Body of pancreas (tissue), 4 donors: ENCODE measurements around the gene TOMM5. TPM values are rescaled to one million over a fixed set of nuclear protein-coding genes. Genes with fewer than 3 reads are reported as not detected.

Experiments used
- ATAC-seq: fragments of 150-250 bp; one replicate; pipeline ENCODE4 v1.9.1; 2016
- DNase-seq, 4 donors: peaks; one replicate each; pipeline ENCODE4 v3.0.0-alpha.2; 2019
- H3K27ac ChIP-seq, 4 donors: fragments of 200-600 bp; sonication (generic); 1 replicate in 3 of 4; 2 replicates in 1 of 4; pipeline versions ENCODE4 v1.5.1 to v1.6.1; 2016 to 2019; ENCODE audit warnings: mild to moderate bottlenecking in 1 of 4, mixed read lengths in 1 of 4, moderate library complexity in 1 of 4
- H3K27me3 ChIP-seq, 2 donors: fragments of 200-600 bp; sonication (generic); one replicate each; pipeline ENCODE4 v1.6.0; 2016; ENCODE audit warnings: mild to moderate bottlenecking in 1 of 2
- H3K36me3 ChIP-seq, 2 donors: fragments of 200-600 bp; sonication (generic); replicated peaks in 1 of 2; 2 replicates each; pipeline ENCODE4 v1.5.1; 2016; ENCODE audit warnings: low read depth in 2 of 2; ENCODE audit not compliant: insufficient read depth in 1 of 2
- H3K4me1 ChIP-seq: fragments of 200-600 bp; sonication (generic); one replicate; pipeline ENCODE4 v1.6.0; 2016
- H3K4me3 ChIP-seq, 2 donors: fragments of 200-600 bp; sonication (generic); 1 replicate in 1 of 2; 2 replicates in 1 of 2; pipeline ENCODE4 v1.5.1; 2016 to 2019
- H3K9me3 ChIP-seq, 3 donors: fragments of 200-600 bp; sonication (generic); 1 replicate in 2 of 3; 2 replicates in 1 of 3; pipeline ENCODE4 v1.5.1; 2016
- CTCF ChIP-seq, 7 experiments: fragments of 450-650 bp in 4 of 7; fragments of 200-600 bp in 3 of 7; sonication (generic) in 3 of 7; IDR thresholded peaks; one replicate each; pipeline ENCODE4 v1.5.1; 2016 to 2019; ENCODE audit warnings: antibody characterized with exemption in 7 of 7
- POLR2A ChIP-seq, 3 donors: fragments of 450-650 bp; IDR thresholded peaks; one replicate each; pipeline ENCODE4 v1.6.1; 2016; ENCODE audit warnings: antibody characterized with exemption in 3 of 3, mild to moderate bottlenecking in 2 of 3
- WGBS, 2 donors: methylation state at CpG; one replicate each; pipeline ENCODE4 v1.1.5; 2017; 5-methylcytosine and 5-hydroxymethylcytosine counted together
- intact Hi-C: fragments of 100-400 bp; cut with DNase I; formaldehyde crosslinking; loops from one replicate; pipeline ENCODE4 v1.15.1; 2023
- total RNA-seq, 2 donors: library from RNA; depleted of rRNA; stranded (reverse); fragments of >200 nt; gene quantifications; one replicate each; pipeline ENCODE4 v1.1.0, GENCODE V29; 2016

The TOMM5 gene
- total RNA-seq, 2 donors from 2014 or later, result 37.6 to 48.8 TPM

GRCh38 chr9:37593883-37594448, 1.6 kb upstream of the TOMM5 start:
- ATAC-seq (no peak), DNase-seq (no peak)
- H3K4me3 ChIP-seq, result no peak overlapping the region
- H3K4me1 ChIP-seq, result peaks cover 32% of the 10 kb centered on the region
- peak overlapping the region in 3 of 4 donors; percentile 13 to 39 (median 33) for H3K27ac ChIP-seq
- H3K27me3 ChIP-seq, result no peaks in the 10 kb centered on the region
- intact Hi-C loops, result no loop called here
- 71 to 76% methylated on average over 6 of the region's 6 CpGs for WGBS, 2 donors
- no peaks in the 10 kb centered on the region for H3K36me3 ChIP-seq
- TF ChIP-seq CTCF (IDR thresholded peaks at IDR 0.05) (no peak), POLR2A (IDR thresholded peaks at IDR 0.05) (no peak)
- H3K9me3 ChIP-seq, result no peaks in the 10 kb centered on the region

- Histone ChIP-seq H3K36me3 (peaks cover 5 to 17% of the 10 kb centered on the region in 2 donors), H3K27ac (no peak overlapping the region), H3K4me3 (no peak overlapping the region), H3K9me3 (no peaks in the 10 kb centered on the region), H3K4me1 (peaks cover 23% of the 10 kb centered on the region), H3K27me3 (no peaks in the 10 kb centered on the region)
- no peak for ATAC-seq
- 82 to 84% methylated on average over 4 of the region's 4 CpGs for WGBS, 2 donors
- TF ChIP-seq CTCF (IDR thresholded peaks at IDR 0.05) (no peak), POLR2A (IDR thresholded peaks at IDR 0.05) (no peak)
- intact Hi-C loops, result no loop called here
- no peak for DNase-seq
Observed at GRCh38 chr9:37587521-37587920, 4.9 kb downstream of the TOMM5 start.

- DNase-seq (no peak), ATAC-seq (no peak)
- peaks cover 5 to 19% of the 10 kb centered on the region in 2 donors for H3K36me3 ChIP-seq
- TF ChIP-seq CTCF (IDR thresholded peaks at IDR 0.05), result no peak
- no peak for TF ChIP-seq POLR2A (IDR thresholded peaks at IDR 0.05)
- H3K4me3 ChIP-seq, result no peak overlapping the region
- WGBS, 2 donors, result 82 to 98% methylated on average over 3 of the region's 3 CpGs
- H3K9me3 ChIP-seq, result no peaks in the 10 kb centered on the region
- intact Hi-C loops, result no loop called here
- H3K4me1 ChIP-seq, result no peaks in the 10 kb centered on the region
- no peak overlapping the region for H3K27ac ChIP-seq
- no peaks in the 10 kb centered on the region for H3K27me3 ChIP-seq
Observed at GRCh38 chr9:37583522-37584121, 8.8 kb downstream of the TOMM5 start.

- intact Hi-C loops, result no loop called here
- Histone ChIP-seq H3K27me3 (no peaks in the 10 kb centered on the region), H3K36me3 (peaks cover 5 to 17% of the 10 kb centered on the region in 2 donors), H3K4me1 (no peaks in the 10 kb centered on the region), H3K9me3 (no peaks in the 10 kb centered on the region), H3K27ac (peak overlapping the region in 1 of 4 donors; percentile 4), H3K4me3 (no peak overlapping the region)
- ATAC-seq (peak; percentile 62), DNase-seq (peak in 1 of 4 donors; percentile 31)
- 65 to 67% methylated on average over 6 of the region's 6 CpGs for whole genome bisulfite sequencing, 2 donors
- TF ChIP-seq CTCF (IDR thresholded peaks at IDR 0.05) (peak; percentile 26 to 77 (median 66)), POLR2A (IDR thresholded peaks at IDR 0.05) (no peak)
Observed at GRCh38 chr9:37582548-37583157, 9.7 kb downstream of the TOMM5 start.
